Thyroid gland (tissue), 4 donors: ENCODE data around the gene C11orf52. TPM values are rescaled to one million over a fixed set of nuclear protein-coding genes. Genes with fewer than 3 reads are reported as not detected.
A peak's percentile ranks its signal among the peaks of the same experiment; 100 is the strongest.

ENCODE experiments used
- DNase-seq, 2 donors: peaks; one replicate each; pipeline ENCODE4 v3.0.0-alpha.2; 2019
- H3K27ac ChIP-seq, 3 donors: fragments of 200-600 bp; sonication (generic); 1 replicate in 2 of 3; 2 replicates in 1 of 3; pipeline ENCODE4 v1.5.1; 2016 to 2019; ENCODE audit warnings: mild to moderate bottlenecking in 1 of 3, moderate library complexity in 1 of 3
- H3K27me3 ChIP-seq: fragments of 200-600 bp; sonication (generic); one replicate; pipeline ENCODE4 v1.5.1; 2019
- H3K36me3 ChIP-seq, 2 donors: fragments of 200-600 bp; sonication (generic); one replicate each; pipeline ENCODE4 v1.5.1; 2016 to 2019
- H3K4me1 ChIP-seq, 2 donors: fragments of 200-600 bp; sonication (generic); one replicate each; pipeline ENCODE4 v1.5.1; 2017 to 2019
- H3K4me3 ChIP-seq, 3 donors: fragments of 200-600 bp; sonication (generic); replicated peaks in 1 of 3; 1 replicate in 2 of 3; 2 replicates in 1 of 3; pipeline ENCODE4 v1.5.1; 2016; ENCODE audit warnings: mild to moderate bottlenecking in 1 of 3
- H3K9me3 ChIP-seq: fragments of 200-600 bp; sonication (generic); one replicate; pipeline ENCODE4 v1.5.1; 2017
- CTCF ChIP-seq, 6 experiments: fragments of 200-600 bp in 3 of 6; fragments of 450-650 bp in 3 of 6; sonication (generic) in 3 of 6; IDR thresholded peaks; one replicate each; pipeline ENCODE4 v1.5.1; 2016 to 2019; ENCODE audit warnings: antibody characterized with exemption in 6 of 6, mild to moderate bottlenecking in 2 of 6, inconsistent platforms in 1 of 6, moderate library complexity in 1 of 6
- POLR2A ChIP-seq, 2 donors: fragments of 450-650 bp; IDR thresholded peaks; one replicate each; pipeline ENCODE4 v1.6.1; 2017; ENCODE audit warnings: antibody characterized with exemption in 2 of 2, mild to moderate bottlenecking in 2 of 2, moderate library complexity in 1 of 2
- WGBS, 2 donors: methylation state at CpG; one replicate each; pipeline ENCODE4 v1.1.5; 2017; 5-methylcytosine and 5-hydroxymethylcytosine counted together
- intact Hi-C: fragments of 100-400 bp; cut with DNase I; formaldehyde crosslinking; loops from one replicate; pipeline ENCODE4 v1.15.1; 2023
- total RNA-seq, 4 donors: library from RNA; depleted of rRNA; stranded (reverse); fragments of >200 nt; gene quantifications; one replicate each; pipeline ENCODE4 v1.2.3, GENCODE V29; 2016

Gene C11orf52
- 10 to 100 TPM; 21.7 to 33.4 (median 24.9) TPM for total RNA-seq

GRCh38 chr11:111918390-111919256, at the start of gene C11orf52:
TSS of gene C11orf52 (plus strand) at chr11:111918913. CDS start at chr11:111918973, 60 bp downstream.
- no peaks in the 10 kb centered on the region for H3K9me3 ChIP-seq

GRCh38 chr11:111870113-111870512, 48.6 kb upstream of the C11orf52 start:
- H3K4me3 ChIP-seq: no peak overlapping the region
- no peaks in the 10 kb centered on the region for H3K27me3 ChIP-seq
- intact Hi-C loops: no loop called here
- peaks cover 17% of the 10 kb centered on the region in 2 donors for H3K36me3 ChIP-seq
- H3K4me1 ChIP-seq: peaks cover 5% of the 10 kb centered on the region in 2 donors
- 93 to 100% methylated on average over 1 of the region's 1 CpG for WGBS, 2 donors
- no peaks in the 10 kb centered on the region for H3K9me3 ChIP-seq
- DNase-seq: no peak
- H3K27ac ChIP-seq: no peak overlapping the region
- TF ChIP-seq CTCF (IDR thresholded peaks at IDR 0.05) (no peak), POLR2A (IDR thresholded peaks at IDR 0.05) (no peak)

More at GRCh38 chr11:111918390-111919256, at the start of gene C11orf52:
- Histone ChIP-seq H3K27ac (peak within 1 kb of the TSS; percentile 95 to 100 (median 98)), H3K36me3 (no peaks in the 10 kb centered on the region), H3K27me3 (no peaks in the 10 kb centered on the region), H3K4me3 (peak within 1 kb of the TSS in 2 of 3 donors; percentile 21 to 23), H3K4me1 (peaks cover 58 to 67% of the 10 kb centered on the region in 2 donors)
- peak; percentile 94 to 96 for DNase-seq
- TF ChIP-seq POLR2A (IDR thresholded peaks at IDR 0.05) (peak; percentile 5 to 96), CTCF (IDR thresholded peaks at IDR 0.05) (peak in 2 of 6 experiments; percentile 9 to 32)
- WGBS, 2 donors: 39 to 47% methylated on average over 19 of the region's 19 CpGs
- intact Hi-C loops: no loop called here

GRCh38 chr11:111870522-111870885, 48.2 kb upstream of the C11orf52 start:
- DNase-seq: no peak
- Histone ChIP-seq H3K4me1 (peaks cover 5% of the 10 kb centered on the region in 2 donors), H3K9me3 (no peaks in the 10 kb centered on the region), H3K27ac (peak overlapping the region in 2 of 3 donors; percentile 89 to 97), H3K4me3 (peak overlapping the region; percentile 66 to 96 (median 95)), H3K36me3 (peaks cover 17% of the 10 kb centered on the region in 2 donors), H3K27me3 (no peaks in the 10 kb centered on the region)
- no peak for TF ChIP-seq CTCF (IDR thresholded peaks at IDR 0.05)
- intact Hi-C loops: no loop called here

- intact Hi-C loops: no loop called here
- Histone ChIP-seq H3K27ac (peak within 1 kb of the TSS; percentile 82 to 97 (median 89)), H3K36me3 (peaks cover 17% of the 10 kb centered on the region in 2 donors), H3K9me3 (no peaks in the 10 kb centered on the region), H3K4me3 (peak within 1 kb of the TSS; percentile 66 to 96 (median 95)), H3K4me1 (peaks cover 5% of the 10 kb centered on the region in 2 donors), H3K27me3 (no peaks in the 10 kb centered on the region)
- WGBS, 2 donors: 0% methylated on average over 22 to 27 of the region's 51 CpGs
- TF ChIP-seq POLR2A (IDR thresholded peaks at IDR 0.05) (peak in 1 of 2 donors; percentile 62), CTCF (IDR thresholded peaks at IDR 0.05) (peak in 4 of 6 experiments; percentile 5 to 28 (median 8))
- peak; percentile 77 to 82 for DNase-seq
Measured at GRCh38 chr11:111870886-111871692, 47.6 kb upstream of the C11orf52 start, which contains the start of gene ALG9. TSS of gene ALG9 (minus strand) at chr11:111871581. CDS start at chr11:111871482, 99 bp downstream.
